ENCODE data around the gene CASKIN1. TPM values are rescaled to one million over a fixed set of nuclear protein-coding genes. Genes with fewer than 3 reads are reported as not detected.

CASKIN1 gene
- total and polyA plus RNA-seq, 10 of the 15 experiments (the other 5 are each of a cell fraction or from before 2014, with no cell fraction given): 0.03 to 0.33 (median 0.11) TPM; not detected in 5

- peak; percentile 60; the same call in 1 of the 2 replicates for TF ChIP-seq HDGF (IDR thresholded peaks at IDR 0.05)
- TF ChIP-seq NR2F1 (conservative IDR thresholded peaks at IDR 0.05): no peak
- no peak for TF ChIP-seq PKNOX1 (IDR thresholded peaks at IDR 0.05)
- TF ChIP-seq, protein P1, sequence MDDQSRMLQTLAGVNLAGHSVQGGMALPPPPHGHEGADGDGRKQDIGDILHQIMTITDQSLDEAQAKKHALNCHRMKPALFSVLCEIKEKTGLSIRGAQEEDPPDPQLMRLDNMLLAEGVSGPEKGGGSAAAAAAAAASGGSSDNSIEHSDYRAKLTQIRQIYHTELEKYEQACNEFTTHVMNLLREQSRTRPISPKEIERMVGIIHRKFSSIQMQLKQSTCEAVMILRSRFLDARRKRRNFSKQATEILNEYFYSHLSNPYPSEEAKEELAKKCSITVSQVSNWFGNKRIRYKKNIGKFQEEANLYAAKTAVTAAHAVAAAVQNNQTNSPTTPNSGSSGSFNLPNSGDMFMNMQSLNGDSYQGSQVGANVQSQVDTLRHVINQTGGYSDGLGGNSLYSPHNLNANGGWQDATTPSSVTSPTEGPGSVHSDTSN (IDR thresholded peaks at IDR 0.05; ENCODE audit: insufficient replicate concordance, low read depth, low read length): no peak
- 0 out of 2 replicates have a peak, but pooled peaks have one; percentile 10 for TF ChIP-seq LARP7 (IDR thresholded peaks at IDR 0.05)
- TF ChIP-seq POLR2A (IDR thresholded peaks at IDR 0.05; ENCODE audit: low read depth, low read length): peak; percentile 68
- 0 out of 2 replicates have a peak, but pooled peaks have one; percentile 23 for TF ChIP-seq TCF3 (IDR thresholded peaks at IDR 0.05; ENCODE audit: borderline replicate concordance, insufficient read depth, low read depth, low read length)
- TF ChIP-seq ZBTB40 (IDR thresholded peaks at IDR 0.05; ENCODE audit: borderline replicate concordance): no peak
- no peak for TF ChIP-seq CREM (IDR thresholded peaks at IDR 0.05; ENCODE audit: low read depth)
- no peak for TF ChIP-seq MYC (IDR thresholded peaks at IDR 0.05; ENCODE audit: insufficient read depth, insufficient read length, insufficient replicate concordance, low read length, severe bottlenecking)
Measured at GRCh38 chr16:2152695-2153506, 43.5 kb downstream of the CASKIN1 start (continued).
